Uterus (tissue), 2 donors: ENCODE data around the gene OPN4.

Experiments used
- CTCF ChIP-seq, 4 experiments: fragments of 200-600 bp in 2 of 4; fragments of 450-650 bp in 2 of 4; sonication (generic) in 2 of 4; IDR thresholded peaks; one replicate each; pipeline ENCODE4 v1.5.1; 2016 to 2019; ENCODE audit warnings: antibody characterized with exemption in 4 of 4, mild to moderate bottlenecking in 2 of 4, moderate library complexity in 1 of 4
- POLR2A ChIP-seq, 2 donors: fragments of 450-650 bp; IDR thresholded peaks; one replicate each; pipeline ENCODE4 v1.6.1; 2016; ENCODE audit warnings: antibody characterized with exemption in 2 of 2, mild to moderate bottlenecking in 1 of 2, moderate library complexity in 1 of 2

- TF ChIP-seq POLR2A (IDR thresholded peaks at IDR 0.05), result no peak
- no peak for TF ChIP-seq CTCF (IDR thresholded peaks at IDR 0.05)
These were observed 7.4 kb upstream of the OPN4 start for GRCh38 chr10:86646933-86647332.
